Measurements from ENCODE around the gene KBTBD13. TPM values are rescaled to one million over a fixed set of nuclear protein-coding genes. Genes with fewer than 3 reads are reported as not detected.

KBTBD13 gene
- total RNA-seq, 1 donor: not detected

DNA sequence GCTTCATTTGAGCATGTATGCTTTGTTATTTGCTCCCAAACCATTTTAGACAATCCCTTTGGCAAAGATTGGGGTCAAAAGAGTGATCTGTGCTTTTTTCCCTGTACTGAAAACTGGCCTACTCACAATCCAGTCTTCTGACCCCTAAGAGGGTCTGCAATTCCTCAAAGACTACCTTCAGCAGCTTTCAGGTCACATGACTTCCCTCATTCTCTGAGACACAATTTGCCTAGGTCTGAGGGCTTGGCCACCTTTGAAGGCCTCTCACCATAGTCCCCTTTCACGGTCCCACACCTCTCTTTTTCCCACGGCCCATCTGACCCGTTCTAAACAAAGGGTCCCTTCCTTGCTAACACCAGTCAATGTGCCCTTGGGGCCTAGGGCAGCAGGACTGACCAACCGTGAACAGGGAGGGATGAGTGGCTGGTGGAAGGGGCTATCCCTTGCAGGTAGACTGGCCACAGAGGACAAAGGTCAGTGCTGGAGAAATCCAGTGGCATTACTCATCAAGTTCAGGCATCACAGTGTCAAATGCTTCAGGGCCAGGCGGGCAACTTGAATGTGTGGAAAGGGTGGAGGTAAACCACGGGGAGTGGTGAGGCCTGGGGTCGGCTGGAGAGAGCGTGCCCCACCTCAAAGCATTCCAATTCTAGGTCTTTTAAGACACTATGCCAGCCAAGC lies 19.5 kb upstream of the KBTBD13 start:
- no peak overlapping the region for H3K4me3 ChIP-seq (ENCODE audit: low read depth, low read length)
- TF ChIP-seq, protein P1, sequence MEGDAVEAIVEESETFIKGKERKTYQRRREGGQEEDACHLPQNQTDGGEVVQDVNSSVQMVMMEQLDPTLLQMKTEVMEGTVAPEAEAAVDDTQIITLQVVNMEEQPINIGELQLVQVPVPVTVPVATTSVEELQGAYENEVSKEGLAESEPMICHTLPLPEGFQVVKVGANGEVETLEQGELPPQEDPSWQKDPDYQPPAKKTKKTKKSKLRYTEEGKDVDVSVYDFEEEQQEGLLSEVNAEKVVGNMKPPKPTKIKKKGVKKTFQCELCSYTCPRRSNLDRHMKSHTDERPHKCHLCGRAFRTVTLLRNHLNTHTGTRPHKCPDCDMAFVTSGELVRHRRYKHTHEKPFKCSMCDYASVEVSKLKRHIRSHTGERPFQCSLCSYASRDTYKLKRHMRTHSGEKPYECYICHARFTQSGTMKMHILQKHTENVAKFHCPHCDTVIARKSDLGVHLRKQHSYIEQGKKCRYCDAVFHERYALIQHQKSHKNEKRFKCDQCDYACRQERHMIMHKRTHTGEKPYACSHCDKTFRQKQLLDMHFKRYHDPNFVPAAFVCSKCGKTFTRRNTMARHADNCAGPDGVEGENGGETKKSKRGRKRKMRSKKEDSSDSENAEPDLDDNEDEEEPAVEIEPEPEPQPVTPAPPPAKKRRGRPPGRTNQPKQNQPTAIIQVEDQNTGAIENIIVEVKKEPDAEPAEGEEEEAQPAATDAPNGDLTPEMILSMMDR (IDR thresholded peaks at IDR 0.05; ENCODE audit: insufficient read depth, low read length): no peak
- DNase-seq (ENCODE audit: low read depth): no peak

DNA sequence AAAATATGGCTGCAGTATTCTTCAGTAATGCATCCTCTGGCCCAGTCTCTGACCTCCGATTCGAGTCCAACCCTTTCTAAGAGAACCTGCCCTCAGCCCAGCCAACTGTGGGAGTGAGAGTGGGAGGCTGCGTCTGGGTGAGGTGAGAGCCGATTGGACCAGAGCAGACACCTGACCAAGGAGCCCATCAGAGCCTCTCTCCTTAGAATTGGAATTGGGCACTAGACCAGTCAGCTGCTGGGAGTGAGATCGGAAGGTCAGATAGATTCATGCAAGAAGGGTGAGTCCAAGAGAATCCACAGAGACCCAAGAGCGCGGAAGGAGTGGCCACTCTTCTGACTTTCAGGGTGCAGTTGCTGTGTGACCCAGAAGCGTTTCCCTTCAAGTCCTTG lies 19.0 kb upstream of the KBTBD13 start:
- TF ChIP-seq, protein P1 (IDR thresholded peaks at IDR 0.05; ENCODE audit: insufficient read depth, low read length): no peak
- no peak for DNase-seq (ENCODE audit: low read depth)
- H3K4me3 ChIP-seq (ENCODE audit: low read depth, low read length): no peak overlapping the region

DNA sequence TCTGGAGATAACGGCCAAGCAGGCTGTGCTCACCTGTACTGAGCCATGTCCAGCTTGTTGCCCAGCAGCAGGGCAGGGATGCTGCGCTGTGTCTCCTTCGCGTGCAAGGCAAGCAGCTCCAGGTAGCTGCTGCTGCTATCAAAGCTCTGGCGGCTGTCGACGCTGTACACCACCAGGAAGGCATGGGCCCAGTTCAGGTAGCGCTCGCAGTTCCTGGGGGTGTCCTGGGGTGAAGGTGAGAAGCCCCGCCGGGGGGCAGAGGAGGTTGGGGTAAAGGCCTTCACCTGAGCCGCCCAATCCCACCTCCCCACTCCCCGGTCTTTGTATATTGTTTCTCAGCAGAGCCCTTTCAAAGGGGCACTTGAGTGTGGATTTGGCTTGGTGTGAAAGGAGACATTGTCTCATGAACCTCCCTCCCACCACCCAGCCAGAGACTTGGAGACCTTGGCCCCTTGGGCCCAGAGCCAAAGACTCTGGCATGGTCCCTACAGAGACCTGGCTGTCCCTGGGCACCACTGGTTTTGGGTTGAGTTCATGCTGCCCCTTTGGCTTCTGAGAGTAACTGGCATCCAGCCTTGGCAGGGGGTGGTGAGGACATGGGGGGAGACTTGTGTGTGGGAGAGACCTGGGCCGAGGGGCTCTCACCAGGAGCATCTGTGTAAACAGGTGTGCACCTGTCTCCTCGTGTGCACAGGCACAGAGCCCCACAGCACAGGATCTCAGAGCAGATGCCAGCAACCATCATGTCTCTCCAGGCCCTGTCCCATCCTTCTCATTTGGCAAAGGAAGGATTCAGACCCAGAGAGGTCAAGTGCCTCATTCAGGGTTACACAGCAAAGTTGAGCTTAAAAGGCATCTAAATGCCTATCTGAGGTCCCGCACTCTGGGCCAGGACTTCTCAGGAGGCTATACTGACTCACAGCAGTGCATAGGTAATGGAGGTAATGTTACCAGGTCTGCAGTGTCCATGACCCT lies 17.9 kb upstream of the KBTBD13 start:
- no peak overlapping the region for H3K4me3 ChIP-seq (ENCODE audit: low read depth, low read length)
- no peak for DNase-seq (ENCODE audit: low read depth)
- TF ChIP-seq, protein P1 (IDR thresholded peaks at IDR 0.05; ENCODE audit: insufficient read depth, low read length): no peak

DNA sequence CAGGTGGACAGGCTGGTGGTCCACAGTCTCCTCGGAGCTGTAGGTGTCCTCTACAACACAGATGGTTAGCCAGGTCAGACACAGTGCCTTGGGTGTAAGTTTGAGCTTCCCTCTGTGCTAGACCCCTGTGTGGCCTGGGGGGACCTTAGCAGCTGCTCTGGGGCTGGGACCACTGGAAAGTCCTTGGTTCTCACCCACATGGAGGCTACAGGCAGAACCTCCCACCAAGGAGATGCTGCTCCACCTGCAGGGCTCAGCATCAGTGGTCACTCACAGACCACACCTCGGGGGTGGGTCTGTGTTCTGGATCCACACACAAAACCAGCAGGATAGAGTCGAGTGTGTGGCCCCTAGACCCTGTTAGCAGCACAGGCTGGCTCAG lies 17.2 kb upstream of the KBTBD13 start:
- TF ChIP-seq, protein P1 (IDR thresholded peaks at IDR 0.05; ENCODE audit: insufficient read depth, low read length): no peak
- no peak for DNase-seq (ENCODE audit: low read depth)

DNA sequence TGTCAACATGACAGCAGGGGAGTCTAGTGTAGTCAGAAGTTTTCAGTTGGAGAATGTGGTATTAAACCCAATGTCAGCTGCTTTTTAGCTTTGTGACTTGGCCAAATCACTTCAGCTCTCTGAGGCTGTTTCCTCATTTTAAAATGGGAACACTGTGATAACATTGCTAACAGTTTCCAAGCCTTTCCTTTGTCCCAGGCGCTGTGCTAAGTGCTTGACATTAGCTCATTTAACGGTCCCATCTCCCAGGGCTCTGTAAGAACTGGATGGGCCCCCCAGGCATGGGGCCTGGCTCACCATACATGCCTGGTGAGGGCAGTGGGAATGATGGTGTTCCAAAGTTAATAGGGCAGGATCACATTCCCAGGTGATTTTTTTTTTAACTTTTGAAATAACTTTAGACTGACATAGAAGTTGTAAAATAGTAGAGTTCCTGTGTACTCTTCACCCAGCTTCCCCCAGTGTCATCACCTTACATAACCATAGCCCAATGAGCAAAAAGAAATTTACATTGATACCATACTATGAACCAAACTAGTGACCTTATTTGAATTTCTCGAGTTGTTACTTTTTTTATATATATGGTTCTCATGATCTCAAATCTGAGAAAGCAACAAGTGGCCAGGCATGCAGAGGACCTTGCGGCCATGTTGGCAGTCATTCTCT lies 16.5 kb upstream of the KBTBD13 start:
- no peak overlapping the region for H3K4me3 ChIP-seq (ENCODE audit: low read depth, low read length)
- no peak for DNase-seq (ENCODE audit: low read depth)
- TF ChIP-seq, protein P1 (IDR thresholded peaks at IDR 0.05; ENCODE audit: insufficient read depth, low read length): no peak

More for the DNA sequence above, 17.2 kb upstream of the KBTBD13 start:
- H3K4me3 ChIP-seq (ENCODE audit: low read depth, low read length): no peak overlapping the region

DNA sequence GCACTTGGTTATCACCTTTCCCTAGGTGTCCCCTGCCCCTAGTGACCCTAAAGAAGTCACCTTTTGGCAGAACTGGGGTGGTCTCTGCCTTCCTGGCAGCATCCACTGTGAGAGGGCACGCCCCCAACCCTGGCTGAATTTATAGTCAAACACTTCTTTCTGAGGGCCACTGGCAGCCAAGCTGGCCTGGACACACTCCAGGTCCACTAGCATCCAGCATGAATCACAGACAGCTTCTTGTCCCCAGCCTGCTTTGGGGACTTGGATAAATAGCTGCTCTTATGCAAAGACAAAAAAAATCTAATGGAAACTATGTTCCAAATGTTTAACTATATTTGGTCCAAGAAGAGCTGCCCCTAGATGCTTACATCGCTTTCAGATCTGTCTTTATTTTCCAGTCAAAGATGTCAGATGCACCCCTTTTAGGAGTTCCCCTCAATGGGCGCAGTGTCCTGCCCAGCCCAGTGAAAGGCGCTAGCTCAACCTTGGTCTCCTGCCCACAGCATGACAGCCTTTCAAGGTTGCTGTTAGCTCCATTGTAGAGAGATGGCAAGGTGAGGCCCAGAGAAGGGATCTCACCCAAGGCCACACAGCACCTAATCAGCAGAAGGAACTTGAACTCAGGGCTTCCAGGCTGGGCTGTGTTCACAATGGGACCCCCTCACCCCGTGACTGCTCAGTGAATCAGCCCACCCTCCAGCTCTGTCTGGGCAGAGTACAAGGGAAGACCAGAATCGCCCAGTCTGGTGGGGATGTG lies 15.7 kb upstream of the KBTBD13 start:
- DNase-seq (ENCODE audit: low read depth): no peak
- TF ChIP-seq, protein P1 (IDR thresholded peaks at IDR 0.05; ENCODE audit: insufficient read depth, low read length): no peak

More for the DNA sequence above, 15.7 kb upstream of the KBTBD13 start:
- no peak overlapping the region for H3K4me3 ChIP-seq (ENCODE audit: low read depth, low read length)

All from fibroblast of the aortic adventitia (primary cell).